Heart left ventricle (tissue), 16 donors: ENCODE results near the gene TMEM86B. TPM values are rescaled to one million over a fixed set of nuclear protein-coding genes. Genes with fewer than 3 reads are reported as not detected.

Source experiments
- ATAC-seq, 4 donors: fragments of 200-7000 bp; cut with Tn5 transposase; one replicate each; pipeline ENCODE4 v1.9.1; 2020 to 2022; ENCODE audit warnings: moderate library complexity in 4 of 4, mild to moderate bottlenecking in 3 of 4, moderate number of reproducible peaks in 1 of 4
- DNase-seq, 5 donors: peaks; one replicate each; pipeline ENCODE4 v3.0.0-alpha.2; 2020
- H3K27ac ChIP-seq, 12 donors: fragments of 200-600 bp; sonication (generic) in 4 of 12; one replicate each; pipeline versions ENCODE4 v1.5.0 to v1.8.0; 2016 to 2022; ENCODE audit warnings: mild to moderate bottlenecking in 2 of 12
- H3K27me3 ChIP-seq, 9 donors: fragments of 200-600 bp; sonication (generic) in 2 of 9; one replicate each; pipeline versions ENCODE4 v1.5.1 to v1.8.0; 2016 to 2022; ENCODE audit warnings: mild to moderate bottlenecking in 3 of 9
- H3K36me3 ChIP-seq, 9 donors: fragments of 200-600 bp; sonication (generic) in 2 of 9; one replicate each; pipeline versions ENCODE4 v1.5.0 to v1.8.0; 2018 to 2022; ENCODE audit warnings: mild to moderate bottlenecking in 2 of 9
- H3K4me1 ChIP-seq, 12 donors: fragments of 200-600 bp; sonication (generic) in 4 of 12; one replicate each; pipeline versions ENCODE4 v1.5.0 to v1.8.0; 2016 to 2022; ENCODE audit warnings: mild to moderate bottlenecking in 3 of 12
- H3K4me3 ChIP-seq, 12 donors: fragments of 200-600 bp; sonication (generic) in 4 of 12; one replicate each; pipeline versions ENCODE4 v1.5.0 to v1.8.0; 2017 to 2022; ENCODE audit warnings: mild to moderate bottlenecking in 9 of 12, moderate library complexity in 4 of 12
- H3K9me3 ChIP-seq, 12 donors: fragments of 200-600 bp; sonication (generic) in 4 of 12; one replicate each; pipeline versions ENCODE4 v1.5.0 to v1.8.0; 2016 to 2022; ENCODE audit warnings: mild to moderate bottlenecking in 1 of 12
- POLR2A ChIP-seq, 2 donors: fragments of 450-650 bp; IDR thresholded peaks; one replicate each; pipeline ENCODE4 v1.6.1; 2017; ENCODE audit warnings: antibody characterized with exemption in 2 of 2, mild to moderate bottlenecking in 2 of 2, moderate library complexity in 2 of 2
- WGBS, 4 donors: extraction: QIAGEN DNeasy Blood & Tissue Kit in 2 of 4; methylation state at CpG; one replicate each; pipeline versions ENCODE4 v1.1.5 to v1.1.7; 2013 to 2018; 5-methylcytosine and 5-hydroxymethylcytosine counted together
- intact Hi-C, 10 donors: fragments of 100-400 bp; cut with DNase I; formaldehyde crosslinking; loops; one replicate each; pipeline versions ENCODE4 v1.11.1 to v1.14.2; 2022
- polyA plus RNA-seq, 2 donors: library from polyadenylated mRNA; stranded (reverse); fragments of 200-250 nt; gene quantifications; one replicate each; pipeline ENCODE4 v1.2.3, GENCODE V29; 2013
- total RNA-seq, 9 donors: library from RNA; depleted of rRNA in 2 of 9; stranded (reverse); fragments of >200 nt in 2 of 9; fragmentation: NEBNext Ultra II Directional in 3 of 9; extraction: Animal tissue kit (Norgen Biotek cat#: 25700) in 3 of 9; gene quantifications; one replicate each; pipeline versions ENCODE4 v1.1.0 to v1.2.4, GENCODE V29; 2016 to 2023
- TF ChIP-seq, protein P1 (sequence below), 12 donors: fragments of 200-600 bp; sonication (generic) in 4 of 12; IDR thresholded peaks; one replicate each; pipeline versions ENCODE4 v1.5.0 to v1.8.0; 2018 to 2022; ENCODE audit warnings: antibody characterized with exemption in 12 of 12, mild to moderate bottlenecking in 5 of 12
- donor health status: ischemic (EF 13 %, LVEDD 7.1; RV severe dilation, severe dysfunction).
- donor health status: healthy with polysubstance abuse.
- donor health status: DM: no; HTN: yes; CAD: no.
- donor health status: DM: no; HTN: no; CAD: no.
- donor health status: ischemic (EF 25% LVEDD 6.9; RV normal size, moderate dysfunction).
- donor health status: ischemic (EF 25% LVEDD 5.7; RV mildly dilated, moderate dysfunction).
- donor health status: healthy.
- donor health status: DM: yes; HTN: yes; CAD: no.
- donor health status: ischemic (EF 35%, LVEDD 5.7; RV mildly dilated, moderate dysfunction).
- donor health status: nonischemic (EF 11% LVEDD 7.7; RV severe dilation, severe dysfunction).
- donor health status: DM: yes; HTN: yes; CAD: no.
- donor health status: PGD.
- donor health status: ischemic (EF 29% LVEDD 5.4; RV normal size, mild dysfunction).
- donor health status: nonischemic (EF 23%, LVEDD 6.1; RV moderate dilation, normal function).

Gene TMEM86B
- total and polyA plus RNA-seq, 11 donors = 0.64 to 3.1 (median 2.2) TPM

- H3K36me3 ChIP-seq = no peaks in the 10 kb centered on the region
- H3K27me3 ChIP-seq = no peaks in the 10 kb centered on the region
- H3K9me3 ChIP-seq = peaks cover 0 to 8% (median 4%) of the 10 kb centered on the region in 12 donors
- H3K4me3 ChIP-seq = no peak overlapping the region
- TF ChIP-seq, protein P1, sequence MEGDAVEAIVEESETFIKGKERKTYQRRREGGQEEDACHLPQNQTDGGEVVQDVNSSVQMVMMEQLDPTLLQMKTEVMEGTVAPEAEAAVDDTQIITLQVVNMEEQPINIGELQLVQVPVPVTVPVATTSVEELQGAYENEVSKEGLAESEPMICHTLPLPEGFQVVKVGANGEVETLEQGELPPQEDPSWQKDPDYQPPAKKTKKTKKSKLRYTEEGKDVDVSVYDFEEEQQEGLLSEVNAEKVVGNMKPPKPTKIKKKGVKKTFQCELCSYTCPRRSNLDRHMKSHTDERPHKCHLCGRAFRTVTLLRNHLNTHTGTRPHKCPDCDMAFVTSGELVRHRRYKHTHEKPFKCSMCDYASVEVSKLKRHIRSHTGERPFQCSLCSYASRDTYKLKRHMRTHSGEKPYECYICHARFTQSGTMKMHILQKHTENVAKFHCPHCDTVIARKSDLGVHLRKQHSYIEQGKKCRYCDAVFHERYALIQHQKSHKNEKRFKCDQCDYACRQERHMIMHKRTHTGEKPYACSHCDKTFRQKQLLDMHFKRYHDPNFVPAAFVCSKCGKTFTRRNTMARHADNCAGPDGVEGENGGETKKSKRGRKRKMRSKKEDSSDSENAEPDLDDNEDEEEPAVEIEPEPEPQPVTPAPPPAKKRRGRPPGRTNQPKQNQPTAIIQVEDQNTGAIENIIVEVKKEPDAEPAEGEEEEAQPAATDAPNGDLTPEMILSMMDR (IDR thresholded peaks at IDR 0.05) = peak in 2 of 12 donors; percentile 26 to 30
- no peak for TF ChIP-seq POLR2A (IDR thresholded peaks at IDR 0.05)
- H3K4me1 ChIP-seq = peaks cover 0 to 25% (median 12%) of the 10 kb centered on the region in 12 donors
- no peak overlapping the region for H3K27ac ChIP-seq
- intact Hi-C loops = loop anchor here in 1 of 10 donors (5.0 kb wide), 1 partner anchor 45 kb away; the partner anchor contains the start of gene PPP6R1
- DNase-seq (no peak), ATAC-seq (no peak)
- WGBS, 4 donors = 81 to 93% (median 85%) methylated on average over 3 of the region's 3 CpGs
Observed at GRCh38 chr19:55212447-55212846, 16.1 kb downstream of the TMEM86B start.

- peak in 1 of 5 donors; percentile 14 for DNase-seq
- Histone ChIP-seq H3K4me3 (no peak overlapping the region), H3K36me3 (no peaks in the 10 kb centered on the region), H3K27me3 (no peaks in the 10 kb centered on the region), H3K4me1 (peaks cover 0 to 24% (median 12%) of the 10 kb centered on the region in 12 donors), H3K9me3 (peaks cover 0 to 8% (median 4%) of the 10 kb centered on the region in 12 donors), H3K27ac (peak overlapping the region in 8 of 12 donors; percentile 3 to 73 (median 55))
- 63 to 67% (median 64%) methylated on average over 17 of the region's 17 CpGs for WGBS, 4 donors
- peak; percentile 33 to 62 (median 48) for ATAC-seq
- no peak for TF ChIP-seq POLR2A (IDR thresholded peaks at IDR 0.05)
- TF ChIP-seq, protein P1 (IDR thresholded peaks at IDR 0.05) = no peak
- intact Hi-C loops = loop anchor here in 1 of 10 donors (5.0 kb wide), 1 partner anchor 47 kb away; the partner anchor contains the start of gene PPP6R1
Observed at GRCh38 chr19:55209693-55210472, 18.7 kb downstream of the TMEM86B start.

- intact Hi-C loops = no loop called here
- Histone ChIP-seq H3K9me3 (peaks cover 0 to 8% (median 4%) of the 10 kb centered on the region in 12 donors), H3K4me3 (no peak within 1 kb of the TSS), H3K27me3 (no peaks in the 10 kb centered on the region), H3K36me3 (no peaks in the 10 kb centered on the region), H3K27ac (peak within 1 kb of the TSS in 8 of 12 donors; percentile 3 to 73 (median 55)), H3K4me1 (peaks cover 0 to 24% (median 12%) of the 10 kb centered on the region in 12 donors)
- TF ChIP-seq, protein P1 (IDR thresholded peaks at IDR 0.05) = no peak
- no peak for TF ChIP-seq POLR2A (IDR thresholded peaks at IDR 0.05)
- 57 to 70% (median 66%) methylated on average over 14 to 17 of the region's 18 CpGs for WGBS, 4 donors
- ATAC-seq = no peak
- peak in 1 of 5 donors; percentile 44 for DNase-seq
Observed at GRCh38 chr19:55208880-55209692, 19.5 kb downstream of the TMEM86B start, which contains the start of gene PTPRH. Gene PTPRH, minus strand, starts transcription at chr19:55209501. Its CDS starts 68 bp downstream, at chr19:55209433.
